ENCODE data around the gene APBB3.
"Not testable (repeated sequence)": the region's sequence is repeated elsewhere in the genome, so short reads cannot be mapped to it uniquely, and the experiment has no call there.

The APBB3 gene, protein sequence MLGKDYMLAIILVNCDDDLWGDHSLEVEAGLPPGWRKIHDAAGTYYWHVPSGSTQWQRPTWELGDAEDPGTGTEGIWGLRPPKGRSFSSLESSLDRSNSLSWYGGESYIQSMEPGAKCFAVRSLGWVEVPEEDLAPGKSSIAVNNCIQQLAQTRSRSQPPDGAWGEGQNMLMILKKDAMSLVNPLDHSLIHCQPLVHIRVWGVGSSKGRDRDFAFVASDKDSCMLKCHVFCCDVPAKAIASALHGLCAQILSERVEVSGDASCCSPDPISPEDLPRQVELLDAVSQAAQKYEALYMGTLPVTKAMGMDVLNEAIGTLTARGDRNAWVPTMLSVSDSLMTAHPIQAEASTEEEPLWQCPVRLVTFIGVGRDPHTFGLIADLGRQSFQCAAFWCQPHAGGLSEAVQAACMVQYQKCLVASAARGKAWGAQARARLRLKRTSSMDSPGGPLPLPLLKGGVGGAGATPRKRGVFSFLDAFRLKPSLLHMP

DNA sequence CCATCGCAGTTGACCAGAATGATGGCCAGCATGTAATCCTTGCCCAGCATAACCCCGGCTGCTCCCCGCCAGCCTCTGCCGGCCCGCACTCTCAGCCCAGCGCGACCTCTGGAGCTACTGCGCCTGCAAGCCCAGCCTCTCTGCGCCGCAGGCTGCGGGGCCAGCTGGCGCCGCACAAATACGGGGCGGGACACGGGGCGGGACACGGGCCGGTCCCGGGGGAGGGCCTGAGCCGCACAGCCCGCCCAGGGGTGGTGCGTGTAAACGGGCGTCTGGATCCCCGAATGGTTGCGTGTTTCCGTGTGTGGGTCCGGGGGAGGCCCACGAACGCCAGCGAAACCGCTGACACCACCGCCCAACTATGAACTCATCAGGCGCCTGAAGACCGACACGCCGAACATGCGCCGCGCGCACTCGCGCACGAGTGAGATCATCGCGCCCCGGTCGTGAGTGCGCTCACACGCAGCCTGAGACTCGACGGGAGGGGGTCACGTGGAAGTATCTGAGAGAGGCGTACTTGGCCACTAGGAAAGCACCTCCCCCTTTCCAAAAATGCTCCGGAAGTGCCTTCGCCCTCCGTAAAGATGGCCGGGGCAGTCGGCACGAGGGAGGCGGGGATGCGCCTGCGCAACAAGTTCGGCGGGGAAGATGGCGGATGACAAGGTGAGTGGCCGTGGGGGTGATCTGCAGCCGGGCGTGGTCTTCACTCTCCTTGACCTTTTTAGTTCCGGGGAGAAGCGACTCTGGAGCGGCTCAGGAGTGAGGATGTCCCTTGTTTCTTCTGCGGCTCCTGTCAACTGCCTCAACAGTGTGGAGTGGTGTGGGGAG is at the start of gene APBB3, which contains the start of gene SLC35A4:
Gene APBB3 (minus strand): TSS at position 403 of the 828 bp plus-strand sequence. CDS start 353 bp downstream, at position 50.
Gene SLC35A4 (plus strand): TSS at position 633 of the 828 bp plus-strand sequence. CDS start 2,342 bp downstream, outside the sequence.
- peak; percentile 89 to 95 (median 94) for DNase-seq (ENCODE audit: low read depth in 3 of 3)

DNA sequence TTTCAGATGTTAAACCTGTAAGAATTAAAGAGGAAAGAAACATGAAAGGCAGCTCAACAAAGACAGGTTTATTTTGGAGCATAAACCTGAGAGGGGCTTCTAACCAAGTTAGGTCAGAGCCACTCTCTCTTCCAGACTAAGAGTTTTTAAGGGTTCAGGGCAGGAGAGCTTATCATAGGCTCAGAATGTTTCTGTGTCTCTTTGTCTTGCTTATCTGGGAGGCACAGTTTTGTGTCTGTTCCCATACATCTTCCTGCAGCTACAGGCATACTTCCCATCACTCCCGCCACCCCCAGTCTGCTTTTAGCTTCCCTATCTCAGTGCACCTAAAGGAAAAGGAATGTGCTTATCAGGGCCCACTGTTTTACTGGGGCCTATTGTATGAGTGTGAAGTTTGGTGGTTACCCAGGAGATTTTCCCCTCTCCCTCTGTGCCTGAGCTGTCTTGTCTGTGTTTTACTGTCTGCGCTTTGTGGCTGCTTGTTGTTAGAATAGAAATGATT is 46.7 kb upstream of the APBB3 start:
- DNase-seq (ENCODE audit: low read depth in 3 of 3) = no peak

DNA sequence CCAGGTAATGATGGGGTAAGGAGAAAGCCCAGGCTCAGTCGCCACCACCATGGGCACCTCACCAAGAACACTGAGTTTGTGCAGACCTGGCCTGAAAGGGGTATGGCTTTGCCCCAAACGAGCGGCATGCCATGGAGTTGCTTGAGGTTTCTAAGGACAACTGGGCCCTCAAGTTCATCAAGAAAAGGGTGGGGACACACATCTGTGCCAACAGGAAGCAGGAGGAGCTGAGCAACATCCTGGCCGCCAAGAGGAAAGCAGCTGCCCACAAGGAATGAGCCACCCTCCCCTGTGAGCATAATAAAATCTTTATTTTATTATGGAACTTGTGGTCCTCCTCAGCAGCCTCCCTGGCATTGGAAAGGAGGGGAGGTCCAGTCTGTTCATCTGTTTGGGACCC is 44.7 kb upstream of the APBB3 start:
- DNase-seq (ENCODE audit: low read depth in 3 of 3) = no peak

DNA sequence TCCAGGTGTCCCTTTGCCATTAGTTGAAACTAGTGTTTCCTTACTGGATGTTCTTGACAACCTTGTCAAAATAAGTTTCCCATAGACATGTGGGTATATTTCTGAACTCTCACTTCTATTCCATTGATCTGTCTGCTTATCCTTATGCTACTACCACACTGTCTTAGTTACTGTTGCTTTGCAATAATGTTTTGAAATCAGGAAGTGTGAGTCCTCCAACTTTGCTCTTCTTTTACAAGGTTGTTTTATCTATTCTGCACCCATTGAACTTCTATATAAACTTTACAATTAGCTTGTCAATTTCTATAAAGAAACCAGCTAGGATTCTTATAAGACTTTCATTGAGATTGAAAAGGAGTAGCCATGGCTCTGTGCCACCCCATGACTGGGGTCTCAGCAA is 44.3 kb upstream of the APBB3 start:
- no peak for DNase-seq (ENCODE audit: low read depth in 3 of 3)

DNA sequence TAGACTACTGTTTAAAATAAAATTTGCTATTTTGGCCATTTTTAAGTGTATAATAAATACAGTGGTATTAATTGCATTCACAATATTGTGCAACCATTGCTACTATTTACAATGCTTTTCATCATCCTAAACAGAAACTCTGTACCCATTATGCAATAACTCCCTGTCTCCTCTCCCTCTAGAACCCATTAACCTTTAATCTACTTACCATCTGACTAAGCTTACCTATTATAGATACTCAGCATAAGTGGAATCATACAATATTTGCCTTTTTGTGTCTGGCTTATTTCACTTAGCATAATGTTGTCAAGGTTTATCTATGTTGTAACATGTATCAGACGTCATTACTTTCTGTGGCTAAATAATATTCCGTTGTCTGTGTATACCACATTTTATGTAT is 42.6 kb upstream of the APBB3 start:
- DNase-seq (ENCODE audit: low read depth in 3 of 3) = no peak

DNA sequence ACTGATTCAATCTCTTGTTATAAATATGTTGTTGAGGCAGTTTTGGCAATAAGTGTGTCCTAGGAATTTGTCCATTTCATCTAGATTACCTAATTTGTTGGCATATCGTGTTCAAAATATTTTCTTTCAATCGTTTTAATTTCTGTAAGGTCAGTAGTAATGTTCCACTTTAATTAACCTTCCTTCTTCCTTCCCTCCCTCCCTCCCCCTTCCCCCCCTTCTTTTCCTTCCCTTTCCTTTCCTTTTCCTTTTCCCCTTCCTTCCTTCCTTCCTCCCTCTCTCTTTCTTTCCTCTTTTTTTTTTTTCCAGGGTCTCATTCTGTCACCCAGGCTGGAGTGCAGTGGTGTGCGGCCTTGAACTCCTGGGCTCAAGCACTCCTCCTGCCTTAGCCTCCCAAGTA is 41.5 kb upstream of the APBB3 start:
- no peak for DNase-seq (ENCODE audit: low read depth in 3 of 3)

DNA sequence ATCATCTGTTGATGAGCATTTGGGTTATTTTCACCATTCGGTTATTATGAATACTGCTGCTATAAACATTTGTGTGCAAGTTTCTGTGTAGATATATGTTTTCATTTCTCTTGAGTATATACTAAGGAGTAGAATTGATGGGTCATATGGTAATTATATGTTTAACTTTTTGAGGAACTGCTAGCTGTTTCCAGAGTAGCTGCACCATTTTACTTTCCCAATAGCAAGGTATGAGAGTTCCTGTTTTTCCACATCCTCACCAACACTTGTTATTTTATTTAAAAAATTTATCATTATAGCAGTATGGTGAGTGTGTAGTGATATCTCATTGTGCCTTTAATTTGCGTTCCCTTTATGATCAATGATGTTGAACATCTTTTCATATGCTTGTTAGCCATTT is 39.3 kb upstream of the APBB3 start:
- no peak for DNase-seq (ENCODE audit: low read depth in 3 of 3)

DNA sequence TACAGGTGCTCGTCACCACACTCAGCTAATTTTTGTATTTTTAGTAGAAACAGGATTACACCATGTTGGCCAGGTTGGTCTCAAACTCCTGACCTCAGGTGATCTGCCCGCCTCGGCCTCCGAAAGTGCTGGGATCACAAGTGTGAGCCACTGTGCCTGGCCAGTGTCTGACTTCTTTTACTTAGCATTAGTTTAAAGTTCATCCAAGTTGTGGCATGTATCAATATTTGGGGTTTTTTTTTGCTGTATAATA is 39.0 kb upstream of the APBB3 start:
- DNase-seq (ENCODE audit: low read depth in 3 of 3) = not testable (repeated sequence)

DNA sequence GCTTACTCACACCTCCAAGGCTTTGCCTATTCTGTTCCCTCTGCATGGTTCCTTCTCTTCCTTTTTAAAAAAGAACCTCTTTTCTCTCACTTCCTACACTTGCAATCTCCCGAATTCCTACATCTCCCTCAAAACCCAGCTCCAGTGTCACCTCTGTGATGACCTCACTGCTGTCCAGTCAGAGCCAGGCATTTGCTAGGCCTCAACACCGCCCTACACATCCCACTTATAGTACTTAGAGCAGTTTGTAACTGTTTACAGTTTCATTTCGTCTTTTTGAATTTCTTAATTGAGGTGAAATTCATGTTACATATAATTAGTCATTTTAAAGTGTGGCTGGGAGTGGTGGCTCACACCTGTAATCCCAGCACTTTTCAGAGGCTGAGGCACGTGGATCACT is 37.7 kb upstream of the APBB3 start:
- DNase-seq (ENCODE audit: low read depth in 3 of 3) = no peak

DNA sequence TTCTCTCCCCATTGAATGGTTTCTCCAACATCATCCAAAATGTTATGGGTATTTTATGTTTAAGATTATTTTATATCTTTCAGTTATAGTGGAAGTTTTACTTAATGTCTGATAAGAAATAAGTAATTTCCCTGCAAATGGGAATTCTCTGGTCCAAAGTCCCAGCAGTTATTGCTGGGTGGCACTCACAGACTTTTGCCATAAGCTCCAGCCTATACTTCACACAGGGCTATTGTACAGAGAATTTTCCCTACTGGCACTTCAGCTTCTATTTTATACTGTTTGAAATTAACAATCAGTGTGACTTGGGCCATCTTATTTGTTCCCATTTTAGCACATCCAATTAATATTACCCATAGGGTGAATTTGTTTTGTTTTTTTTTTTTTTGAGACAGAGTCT is 35.7 kb upstream of the APBB3 start:
- DNase-seq (ENCODE audit: low read depth in 3 of 3) = no peak

DNA sequence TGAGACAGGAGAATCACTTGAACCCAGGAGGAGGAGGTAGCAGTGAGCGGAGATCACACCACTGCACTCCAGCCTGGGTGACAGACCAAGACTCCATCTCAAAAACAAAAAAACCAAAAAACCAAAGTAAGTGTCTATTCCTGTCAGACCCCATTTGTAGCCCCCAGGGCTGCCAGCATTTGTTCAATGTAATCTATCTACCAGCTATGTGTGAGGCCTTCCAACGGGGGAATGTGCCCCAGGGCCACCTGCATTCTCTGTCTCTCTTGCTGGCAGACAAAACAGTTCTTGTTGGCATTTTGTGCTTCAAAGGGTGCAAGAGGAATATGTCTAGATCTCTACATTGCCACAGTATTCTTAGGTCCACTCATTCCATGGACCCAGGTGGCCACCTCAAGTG is 34.4 kb upstream of the APBB3 start:
- no peak for DNase-seq (ENCODE audit: low read depth in 3 of 3)

DNA sequence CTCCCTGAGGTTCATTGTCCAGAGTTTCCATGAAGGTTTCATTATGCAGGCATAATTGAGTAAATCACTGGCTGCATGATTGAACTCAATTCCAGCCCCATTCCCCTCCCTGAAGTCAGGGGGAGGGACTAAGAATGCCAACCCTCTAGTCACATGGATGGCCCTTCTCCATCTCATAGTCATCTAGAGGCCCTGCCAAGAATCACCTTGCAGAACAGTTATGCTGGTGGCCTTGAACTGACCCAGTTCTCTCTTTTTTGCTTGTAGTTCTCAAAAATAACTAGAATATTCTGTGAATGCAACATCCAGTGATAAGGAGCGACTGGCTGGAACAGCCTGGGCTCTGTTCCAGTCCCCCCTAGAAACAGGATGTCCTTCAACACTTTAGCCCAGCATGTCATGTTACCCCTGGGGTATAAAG is 31.9 kb upstream of the APBB3 start:
- DNase-seq (ENCODE audit: low read depth in 3 of 3) = no peak

DNA sequence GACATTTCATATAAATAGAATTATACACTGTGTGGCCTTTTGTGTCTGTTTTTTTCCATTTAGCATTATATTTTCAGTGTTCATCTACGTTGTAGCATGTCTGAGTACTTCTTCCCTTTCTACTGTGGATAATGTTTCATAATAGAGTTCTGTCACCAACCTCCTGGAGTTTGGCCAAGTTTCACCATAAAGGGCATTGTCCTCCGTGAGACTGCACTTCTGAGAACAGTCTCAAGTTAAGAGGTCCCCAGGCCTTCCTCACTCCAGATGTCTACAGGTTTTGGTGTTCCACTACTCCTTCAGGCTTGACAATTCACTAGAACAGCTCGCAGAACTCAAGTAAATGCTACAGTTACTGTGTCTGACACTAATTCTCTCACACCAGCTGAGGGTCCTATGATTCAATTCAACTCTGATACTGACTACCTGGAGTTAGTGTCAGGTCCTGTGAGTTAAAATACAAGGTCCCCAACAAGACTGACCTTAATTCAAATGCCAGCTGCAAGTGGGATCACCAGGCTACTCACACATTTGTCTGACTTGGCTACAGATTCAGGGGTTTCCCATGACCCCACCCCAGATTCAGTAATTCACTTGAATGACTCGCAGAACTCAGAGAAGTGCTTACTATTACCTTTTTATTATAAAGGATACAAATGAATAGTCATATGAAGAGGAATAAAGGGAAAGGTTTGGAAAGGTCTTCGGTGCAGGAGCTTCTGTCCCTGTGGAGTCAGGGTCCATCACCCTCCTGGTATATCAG is 31.3 kb upstream of the APBB3 start:
- no peak for DNase-seq (ENCODE audit: low read depth in 3 of 3)

DNA sequence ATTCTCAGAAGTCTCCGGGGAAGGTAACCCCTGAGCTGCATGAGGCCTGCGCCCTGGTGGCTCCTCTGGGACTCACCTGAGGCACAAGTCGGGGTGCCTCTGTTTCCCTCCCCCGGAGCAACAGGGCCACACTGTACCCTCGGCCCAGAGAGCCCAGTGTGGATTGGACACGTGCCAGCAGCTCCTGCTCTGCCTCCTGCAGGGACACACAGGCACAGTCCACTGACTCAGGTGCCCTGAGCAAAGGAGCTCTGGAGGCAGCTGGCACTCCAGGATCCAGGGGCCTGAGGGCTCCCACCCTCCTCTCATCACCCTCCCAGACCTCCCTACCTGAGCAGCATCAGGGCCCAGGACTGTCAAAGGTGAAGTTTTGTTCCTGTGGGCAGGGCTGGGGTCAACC is 29.8 kb upstream of the APBB3 start:
- DNase-seq (ENCODE audit: low read depth in 3 of 3) = no peak

DNA sequence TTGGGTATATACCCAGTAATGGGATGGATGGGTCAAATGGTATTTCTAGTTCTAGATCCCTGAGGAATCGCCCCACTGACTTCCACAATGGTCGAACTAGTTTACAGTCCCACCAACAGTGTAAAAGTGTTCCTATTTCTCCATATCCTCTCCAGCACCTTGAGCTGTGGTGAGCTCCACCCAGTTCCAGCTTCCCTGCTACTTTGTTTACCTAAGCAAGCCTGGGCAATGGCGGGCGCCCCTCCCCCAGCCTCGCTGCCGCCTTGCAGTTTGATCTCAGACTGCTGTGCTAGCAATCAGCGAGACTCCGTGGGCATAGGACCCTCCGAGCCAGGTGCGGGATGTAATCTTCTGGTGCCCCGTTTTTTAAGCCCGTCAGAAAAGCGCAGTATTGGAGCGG is 28.7 kb upstream of the APBB3 start:
- not testable (repeated sequence) for DNase-seq (ENCODE audit: low read depth in 3 of 3)

DNA sequence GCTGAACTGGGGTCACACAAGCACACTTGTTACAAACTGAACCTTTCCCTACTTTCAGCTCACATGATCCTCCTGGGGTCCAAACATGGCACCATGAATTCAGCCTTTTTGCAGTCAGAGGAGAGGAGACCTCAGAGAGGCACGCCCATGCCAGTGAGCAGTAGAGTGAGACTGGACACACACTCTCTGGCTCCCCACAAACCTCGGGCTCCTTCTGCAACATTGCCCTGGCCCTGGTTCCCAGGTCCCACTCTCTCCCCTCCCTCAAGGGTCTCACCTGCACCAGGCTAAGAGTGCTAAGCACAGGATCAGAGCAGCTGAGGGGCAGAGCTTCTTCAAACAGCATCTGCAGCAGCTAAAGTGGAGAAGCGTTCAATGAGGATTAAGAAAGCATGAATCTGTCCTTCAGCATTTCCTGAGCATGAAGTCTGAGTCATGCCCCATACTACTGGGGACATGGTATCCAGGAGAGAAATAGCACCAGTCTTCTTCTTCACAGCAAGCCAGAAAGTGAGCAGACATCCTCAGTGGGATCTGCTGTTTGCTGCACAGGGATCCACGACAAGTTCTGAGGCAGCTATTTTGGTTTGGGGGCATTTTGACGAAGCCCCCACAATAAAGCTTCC is 27.5 kb upstream of the APBB3 start:
- no peak for DNase-seq (ENCODE audit: low read depth in 3 of 3)

DNA sequence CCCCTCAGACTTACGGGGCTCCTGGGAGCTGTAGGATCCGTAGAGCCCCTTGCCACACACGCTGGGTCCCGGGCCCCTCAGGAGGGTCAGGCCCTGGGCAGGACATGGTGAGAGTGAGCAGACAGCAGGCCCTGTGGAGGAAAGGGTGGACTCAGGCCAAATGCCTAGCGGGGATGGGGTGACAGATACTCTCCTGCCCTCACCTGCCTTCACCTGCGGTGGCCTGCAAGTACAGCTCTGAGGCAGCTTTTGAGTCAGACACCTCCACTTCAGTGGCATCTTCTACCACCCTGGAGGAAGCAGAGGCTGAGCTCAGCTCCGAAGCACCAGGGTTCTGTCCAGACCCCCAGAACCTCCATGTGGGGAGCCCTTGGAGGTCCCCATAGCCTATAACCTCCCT is 26.5 kb upstream of the APBB3 start:
- no peak for DNase-seq (ENCODE audit: low read depth in 3 of 3)

DNA sequence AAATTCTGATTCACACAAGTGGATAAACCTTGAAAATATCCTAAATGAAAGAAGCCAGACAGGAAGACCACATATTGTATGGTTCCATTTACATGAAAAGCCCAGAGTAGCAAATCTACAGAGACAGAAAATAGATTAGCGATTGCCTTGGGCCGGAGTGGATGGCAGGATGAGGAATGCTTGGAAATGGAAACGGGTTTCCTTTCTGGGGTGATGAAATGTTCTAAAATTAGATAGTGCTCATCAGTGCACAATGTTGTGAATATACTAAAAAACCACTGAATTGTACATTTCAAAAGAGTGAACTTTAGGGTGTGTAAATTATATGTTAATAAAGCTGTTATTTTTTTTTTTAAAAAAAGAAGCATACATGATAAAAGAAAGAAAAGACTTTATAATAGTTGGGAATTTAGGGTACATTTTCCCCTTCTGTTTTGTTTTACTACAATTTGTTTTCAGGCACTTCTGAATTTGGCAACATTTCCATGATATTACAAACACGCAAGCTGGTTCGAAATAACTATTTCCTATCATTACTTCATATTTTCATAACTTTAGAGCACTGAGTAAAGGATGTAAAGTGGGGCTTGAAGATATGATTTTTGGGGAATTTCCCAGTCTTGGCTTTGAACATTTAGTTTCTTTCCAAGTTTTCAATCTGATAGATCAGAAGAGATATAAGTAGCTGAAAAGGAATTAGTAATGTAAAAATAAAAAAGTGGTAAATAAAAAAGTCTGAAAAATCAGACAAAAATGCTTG is 24.1 kb upstream of the APBB3 start:
- DNase-seq (ENCODE audit: low read depth in 3 of 3) = no peak

DNA sequence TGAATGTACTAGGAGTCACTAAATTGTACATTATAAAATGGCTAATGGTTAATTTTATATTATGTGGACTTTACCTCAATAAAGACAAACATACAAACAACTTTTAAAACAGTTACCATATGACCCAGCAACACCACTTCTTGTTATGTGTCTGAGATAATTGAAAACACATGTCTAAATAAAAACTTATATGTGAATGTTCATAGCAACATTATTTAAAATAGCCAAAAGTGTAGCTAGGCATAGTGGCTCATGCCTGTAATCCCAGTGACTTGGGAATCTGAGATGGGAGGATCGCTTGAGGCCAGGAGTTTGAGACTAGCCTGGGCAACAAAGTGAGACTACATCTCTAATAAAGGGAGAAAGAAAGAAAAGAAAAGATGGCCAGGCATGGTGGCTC is 23.1 kb upstream of the APBB3 start:
- no peak for DNase-seq (ENCODE audit: low read depth in 3 of 3)

DNA sequence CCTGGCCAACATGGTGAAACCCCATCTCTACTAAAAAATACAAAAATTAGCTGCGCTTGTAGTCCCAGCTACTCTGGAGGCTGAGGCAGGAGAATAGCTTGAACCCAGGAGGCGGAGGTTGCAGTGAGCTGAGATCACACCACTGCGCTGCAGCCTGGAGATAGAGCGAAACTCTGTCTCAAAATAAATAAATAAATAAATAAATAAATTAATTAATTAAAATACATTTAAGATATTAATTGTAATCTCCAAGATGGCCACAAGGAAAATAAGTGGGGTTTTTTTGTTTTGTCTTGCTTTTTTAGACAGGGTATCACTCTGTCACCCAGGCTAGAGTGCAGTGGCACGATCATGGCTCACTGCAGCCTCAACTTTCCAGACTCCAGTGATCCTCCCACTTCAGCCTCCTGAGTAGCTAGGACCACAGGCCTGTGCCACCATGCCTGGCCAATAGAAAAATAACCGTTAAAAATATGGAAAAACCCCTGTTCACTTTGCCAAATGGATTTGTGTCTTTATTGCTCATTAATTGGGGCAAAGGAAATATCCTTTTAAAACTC is 14.9 kb upstream of the APBB3 start:
- not testable (repeated sequence) for DNase-seq (ENCODE audit: low read depth in 3 of 3)
